ENCODE measurements around the gene CANX.

DNA sequence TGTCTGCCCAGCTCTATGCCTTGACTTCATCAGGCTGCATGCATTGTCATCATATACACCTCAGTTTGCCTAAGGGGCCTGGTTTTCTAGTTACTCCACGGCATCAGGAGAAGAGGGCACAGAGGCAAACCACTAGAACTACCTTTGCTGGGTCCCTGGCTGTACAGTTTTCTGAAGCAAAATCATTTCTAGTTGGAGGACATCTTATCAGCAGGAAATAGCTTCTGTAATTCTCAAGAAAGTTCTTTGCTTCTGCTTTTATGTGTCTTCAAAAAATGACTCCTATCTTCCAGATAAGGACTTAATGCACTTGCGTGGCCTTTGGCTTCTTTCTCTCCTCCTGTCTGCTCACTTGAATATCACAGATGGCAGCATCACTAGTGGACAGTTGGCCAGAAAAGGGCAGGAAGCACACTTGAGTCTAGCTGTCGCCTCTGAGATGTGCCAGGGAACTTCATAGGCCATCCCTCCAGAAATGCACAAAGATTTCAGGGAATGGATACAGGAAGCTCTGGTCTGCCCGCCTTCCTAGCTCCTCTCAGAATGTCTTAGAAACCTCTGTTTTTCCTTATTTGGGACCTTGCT is 72.6 kb downstream of the CANX start:
- no peak for TF ChIP-seq POLR2A (IDR thresholded peaks at IDR 0.05)
- TF ChIP-seq, protein P1, sequence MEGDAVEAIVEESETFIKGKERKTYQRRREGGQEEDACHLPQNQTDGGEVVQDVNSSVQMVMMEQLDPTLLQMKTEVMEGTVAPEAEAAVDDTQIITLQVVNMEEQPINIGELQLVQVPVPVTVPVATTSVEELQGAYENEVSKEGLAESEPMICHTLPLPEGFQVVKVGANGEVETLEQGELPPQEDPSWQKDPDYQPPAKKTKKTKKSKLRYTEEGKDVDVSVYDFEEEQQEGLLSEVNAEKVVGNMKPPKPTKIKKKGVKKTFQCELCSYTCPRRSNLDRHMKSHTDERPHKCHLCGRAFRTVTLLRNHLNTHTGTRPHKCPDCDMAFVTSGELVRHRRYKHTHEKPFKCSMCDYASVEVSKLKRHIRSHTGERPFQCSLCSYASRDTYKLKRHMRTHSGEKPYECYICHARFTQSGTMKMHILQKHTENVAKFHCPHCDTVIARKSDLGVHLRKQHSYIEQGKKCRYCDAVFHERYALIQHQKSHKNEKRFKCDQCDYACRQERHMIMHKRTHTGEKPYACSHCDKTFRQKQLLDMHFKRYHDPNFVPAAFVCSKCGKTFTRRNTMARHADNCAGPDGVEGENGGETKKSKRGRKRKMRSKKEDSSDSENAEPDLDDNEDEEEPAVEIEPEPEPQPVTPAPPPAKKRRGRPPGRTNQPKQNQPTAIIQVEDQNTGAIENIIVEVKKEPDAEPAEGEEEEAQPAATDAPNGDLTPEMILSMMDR (IDR thresholded peaks at IDR 0.05): no peak
